ENCODE data around the gene CSMD2.
"Not testable (repeated sequence)": the region's sequence is repeated elsewhere in the genome, so short reads cannot be mapped to it uniquely, and the experiment has no call there.

The CSMD2 gene

DNA sequence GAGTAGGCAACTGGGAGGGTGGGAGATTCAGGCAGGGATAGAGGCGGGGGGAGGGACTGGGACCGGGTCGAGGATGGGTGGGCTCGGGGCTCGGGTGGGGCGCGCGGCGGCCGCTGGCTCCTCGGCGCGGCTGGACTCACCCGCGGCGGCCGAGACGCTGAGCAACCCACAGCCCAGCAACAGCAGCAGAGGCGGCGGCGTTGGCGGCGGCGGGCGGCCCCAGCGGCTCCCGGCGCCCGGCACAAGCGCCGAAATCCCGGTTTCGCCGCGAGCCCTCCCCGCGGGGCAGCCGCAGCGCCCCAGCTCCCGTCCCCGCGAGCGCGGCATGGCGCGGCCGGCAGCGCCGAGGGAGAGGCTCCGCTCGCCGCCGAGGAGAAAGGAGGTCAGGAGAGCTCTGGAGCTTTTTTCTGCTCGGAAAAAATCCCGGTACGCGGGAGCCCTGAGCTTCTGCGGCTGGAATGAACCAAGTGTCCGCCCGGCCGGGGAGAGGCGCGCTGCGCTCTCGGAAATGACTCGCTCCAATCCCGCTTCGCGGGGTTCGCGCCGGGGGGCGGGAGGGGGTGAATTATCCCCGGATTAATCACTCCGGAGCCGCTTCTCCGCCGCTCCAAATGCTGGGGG, at the start of gene CSMD2:
Gene CSMD2 (minus strand): TSS at position 460 of the 621 bp plus-strand sequence. CDS start 133 bp downstream, at position 327.
- DNase-seq (ENCODE audit: low spot score), result peak; percentile 82

DNA sequence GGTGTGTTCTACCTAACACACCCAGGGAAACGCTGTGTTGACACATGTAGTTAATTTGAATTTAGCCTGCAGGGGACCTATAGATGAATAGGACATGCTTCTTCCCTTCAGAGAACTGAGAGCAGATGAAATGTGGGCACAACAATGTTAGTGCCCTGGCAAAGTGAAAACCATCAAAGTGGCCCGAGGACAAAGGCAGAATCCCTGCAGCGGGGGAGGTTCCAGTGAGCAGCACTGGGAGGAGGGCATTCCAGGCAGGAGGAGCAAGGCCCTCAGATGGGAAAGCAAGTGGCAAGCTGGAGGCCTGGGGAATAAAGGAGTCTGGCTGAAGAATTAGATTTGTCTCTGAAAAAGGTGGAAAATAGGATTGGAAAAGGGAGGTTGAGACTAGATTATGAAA, 48.9 kb upstream of the CSMD2 start:
- no peak for DNase-seq (ENCODE audit: low spot score)

- no peak for DNase-seq (ENCODE audit: low spot score)
Measured at GRCh38 chr1:34212673-34213072, 47.6 kb upstream of the CSMD2 start.

- DNase-seq (ENCODE audit: low spot score), result no peak
Measured at GRCh38 chr1:34199927-34200326, 34.9 kb upstream of the CSMD2 start.

- DNase-seq (ENCODE audit: low spot score), result no peak
Measured at GRCh38 chr1:34192621-34193020, 27.6 kb upstream of the CSMD2 start.

DNA sequence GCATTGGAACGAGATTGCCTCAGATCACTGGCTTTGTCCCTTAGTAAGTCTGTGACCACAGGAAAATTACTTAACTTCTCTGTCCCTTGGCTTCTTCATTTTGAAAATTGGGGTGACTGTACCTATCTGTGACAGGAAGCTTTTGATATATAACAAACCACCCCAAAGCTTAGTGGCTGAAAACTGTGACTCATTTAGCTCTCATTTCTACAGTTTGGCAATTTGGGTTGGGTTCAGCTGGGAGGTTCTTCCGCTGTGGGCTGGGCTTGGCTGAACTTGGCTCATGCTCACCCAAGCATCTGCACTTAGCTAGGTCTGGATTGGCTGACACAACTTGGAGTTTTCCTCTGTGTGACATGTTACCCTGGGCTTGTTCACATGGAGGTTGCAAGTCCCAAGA, 25.7 kb upstream of the CSMD2 start:
- no peak for DNase-seq (ENCODE audit: low spot score)

GRCh38 chr1:34188985-34189384, 24.0 kb upstream of the CSMD2 start:
- DNase-seq (ENCODE audit: low spot score), result no peak

- DNase-seq (ENCODE audit: low spot score), result no peak
Measured at GRCh38 chr1:34188418-34188817, 23.4 kb upstream of the CSMD2 start.

DNA sequence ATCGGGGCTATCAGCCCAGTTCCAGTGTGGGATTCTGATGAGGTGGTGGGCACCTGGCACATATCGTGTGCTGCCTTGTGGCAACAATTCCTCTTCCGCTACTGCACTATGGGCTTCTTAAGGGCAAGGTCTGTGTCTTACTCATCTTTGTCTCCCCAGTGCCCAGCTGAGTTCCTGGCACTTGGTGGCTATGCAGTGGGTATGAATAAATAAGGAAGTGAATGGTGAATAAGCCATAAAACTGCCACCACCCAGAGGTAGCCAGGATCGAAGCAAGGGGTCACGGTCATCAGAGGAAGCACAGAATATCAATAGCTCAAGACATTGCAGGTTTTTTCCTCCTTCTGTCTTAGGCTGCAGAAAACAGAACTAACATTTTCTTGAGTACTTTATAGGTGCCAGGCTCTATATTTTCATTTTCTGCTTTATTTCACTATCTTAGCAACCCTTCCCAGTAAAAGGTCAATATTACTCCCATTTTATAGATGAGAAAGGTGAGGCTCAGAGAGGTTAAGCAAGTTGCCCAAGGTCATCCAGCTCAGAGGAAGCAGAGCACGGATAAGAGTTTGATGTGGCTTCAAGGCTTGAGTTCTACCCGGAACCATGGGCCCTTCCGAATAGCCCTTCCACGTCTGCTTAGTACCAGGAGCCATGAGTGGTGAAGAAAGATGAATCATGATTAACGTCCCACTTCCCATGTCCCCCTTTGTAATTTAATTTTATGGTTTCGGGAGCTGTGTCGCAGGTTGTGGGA, 21.9 kb upstream of the CSMD2 start:
- DNase-seq (ENCODE audit: low spot score), result no peak

GRCh38 chr1:34183381-34183780, 18.4 kb upstream of the CSMD2 start:
- DNase-seq (ENCODE audit: low spot score), result not testable (repeated sequence)

GRCh38 chr1:34178072-34178471, 13.0 kb upstream of the CSMD2 start:
- no peak for DNase-seq (ENCODE audit: low spot score)

GRCh38 chr1:34176830-34177603, 12.0 kb upstream of the CSMD2 start, which contains the start of gene C1orf94:
Gene C1orf94 (plus strand): TSS chr1:34176907. CDS start chr1:34177790, 883 bp downstream.
- DNase-seq (ENCODE audit: low spot score), result peak; percentile 58

GRCh38 chr1:34175744-34176143, 10.7 kb upstream of the CSMD2 start:
- DNase-seq (ENCODE audit: low spot score), result no peak

DNA sequence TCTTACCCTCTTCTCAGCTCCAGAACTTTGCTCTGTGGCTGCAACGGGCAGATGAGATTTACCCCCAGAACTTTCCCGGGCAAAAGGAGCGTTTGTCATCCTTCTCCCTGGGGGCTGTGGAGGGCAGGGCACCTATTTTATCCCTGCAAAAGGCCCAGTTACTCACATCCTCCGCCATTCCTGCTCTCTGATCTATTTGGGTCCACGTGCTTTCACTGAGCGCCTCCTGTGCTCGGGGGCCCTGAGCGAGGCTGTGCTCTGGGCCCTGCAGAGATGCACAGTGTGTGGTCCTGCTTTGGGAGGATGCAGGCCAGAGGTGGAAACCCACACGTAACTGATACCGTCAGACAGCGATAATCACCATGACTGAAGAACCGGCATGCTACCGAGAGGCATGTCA, 2.4 kb upstream of the CSMD2 start:
- DNase-seq (ENCODE audit: low spot score), result no peak

DNA sequence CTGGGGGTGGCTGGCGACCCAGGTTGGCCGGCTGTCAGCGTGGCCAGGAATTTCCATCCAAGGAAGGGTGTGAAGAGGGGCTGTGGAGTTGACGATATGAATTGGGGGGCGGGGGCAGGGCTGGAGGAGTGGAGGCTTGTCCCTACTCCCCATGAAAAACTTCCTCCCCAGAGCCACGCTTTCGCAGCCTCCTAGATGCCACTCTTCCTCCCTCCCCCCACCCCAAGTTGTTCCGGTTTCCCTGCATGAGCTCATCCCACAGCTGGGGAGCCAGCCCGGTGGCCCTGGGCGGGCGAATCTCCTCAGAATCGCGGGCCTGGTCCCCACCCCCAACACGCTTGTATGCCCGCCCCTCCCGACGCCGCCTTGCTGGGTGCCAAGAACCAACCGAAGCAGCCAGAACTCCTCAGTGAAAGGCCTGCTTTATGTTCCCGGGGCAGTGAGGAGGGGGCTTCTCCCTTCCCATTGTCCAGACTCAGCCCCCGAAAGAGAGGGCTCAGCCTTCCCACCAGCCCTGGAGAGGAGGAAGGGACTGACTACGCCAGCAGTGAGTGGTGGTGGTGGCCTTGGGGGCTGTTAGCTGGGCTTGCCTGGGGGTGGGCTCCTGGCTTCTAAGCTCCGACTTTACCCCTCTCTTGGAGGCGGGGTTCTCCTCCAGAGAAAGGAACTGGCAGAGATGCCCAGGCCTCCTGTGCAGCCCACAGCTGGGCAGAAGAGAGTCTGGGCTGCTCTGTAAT, 1.8 kb upstream of the CSMD2 start:
- DNase-seq (ENCODE audit: low spot score), result peak; percentile 70

GRCh38 chr1:34166191-34166624, 1.2 kb upstream of the CSMD2 start:
- DNase-seq (ENCODE audit: low spot score), result peak; percentile 79

GRCh38 chr1:34165422-34165921, 442 bp upstream of the CSMD2 start:
- DNase-seq (ENCODE audit: low spot score), result peak; percentile 54

- peak; percentile 68 for DNase-seq (ENCODE audit: low spot score)
Measured at GRCh38 chr1:34163792-34164731, 968 bp downstream of the CSMD2 start.

DNA sequence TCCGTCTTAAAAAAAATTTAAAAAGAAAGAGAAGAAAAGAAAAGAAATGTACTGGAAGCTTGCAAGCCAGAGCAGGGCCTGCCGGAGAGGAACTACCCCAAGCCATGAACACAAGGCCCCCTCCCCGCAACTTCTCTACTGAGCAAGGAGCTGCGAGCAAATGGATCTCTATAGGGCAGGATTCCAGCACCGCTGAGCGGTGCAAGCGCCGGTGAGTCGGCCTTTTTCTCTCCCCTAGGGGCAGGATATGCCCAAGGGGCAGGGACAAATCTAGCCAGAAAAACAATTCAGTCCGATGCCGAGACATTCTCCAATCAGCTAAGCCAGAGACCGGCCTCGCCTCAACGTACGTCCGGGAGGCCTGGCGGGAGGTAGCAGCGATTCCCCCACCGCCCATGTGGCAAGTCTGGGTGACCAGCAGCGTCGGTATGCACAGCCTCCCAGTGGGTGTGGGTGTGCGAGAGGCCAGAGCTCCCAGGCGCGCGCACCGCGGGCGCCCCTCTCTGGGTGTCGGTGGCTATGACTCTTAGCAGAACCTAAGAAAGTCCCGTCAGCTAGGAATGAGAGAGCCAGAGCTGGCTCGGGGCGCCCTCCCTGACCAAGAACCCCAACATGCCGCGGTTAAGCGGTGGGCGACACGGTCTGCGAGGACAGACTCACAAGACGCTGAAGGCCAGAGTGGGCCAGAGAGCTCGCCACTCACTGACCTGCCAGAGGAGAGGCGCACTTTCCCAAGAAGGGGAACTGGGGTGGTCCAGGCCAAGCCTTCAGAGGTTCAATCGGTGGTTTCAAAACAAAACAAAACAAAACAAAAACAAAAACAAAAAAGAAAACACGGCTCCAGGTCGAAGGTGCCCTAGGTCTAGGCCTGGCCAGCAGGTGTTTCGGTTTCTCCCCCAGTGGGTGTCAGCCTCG, 1.9 kb downstream of the CSMD2 start:
- DNase-seq (ENCODE audit: low spot score), result peak; percentile 90

DNA sequence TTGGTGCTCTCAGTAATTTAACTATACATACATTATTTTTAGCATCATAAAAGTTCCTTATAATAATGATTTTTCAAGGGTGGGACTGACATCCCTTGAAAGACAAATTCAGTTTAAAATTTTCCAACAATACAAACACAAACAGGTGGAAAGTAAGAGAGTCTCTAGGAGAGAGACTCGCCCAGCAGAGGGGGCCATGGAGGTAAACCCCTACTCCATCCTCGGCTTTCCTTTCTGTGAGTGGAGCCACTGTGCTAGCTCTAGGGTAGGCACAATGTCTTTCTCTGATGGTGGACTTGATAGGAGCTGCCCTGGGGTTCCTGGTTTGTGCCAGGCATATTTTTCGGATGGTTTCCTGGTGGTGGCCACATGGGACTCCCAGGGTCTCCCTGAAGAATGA, 8.3 kb downstream of the CSMD2 start:
- no peak for DNase-seq (ENCODE audit: low spot score)
